ENCODE data around the gene ZNF576.
"Not testable (repeated sequence)": the region's sequence is repeated elsewhere in the genome, so short reads cannot be mapped to it uniquely, and the experiment has no call there.

Gene ZNF576

GRCh38 chr19:43628646-43629326 lies 32.4 kb downstream of the ZNF576 start:
- no peak for DNase-seq

GRCh38 chr19:43631491-43631890 lies 35.1 kb downstream of the ZNF576 start:
- no peak for DNase-seq

- no peak for DNase-seq
Observed at GRCh38 chr19:43633520-43633919, 37.1 kb downstream of the ZNF576 start.

DNA sequence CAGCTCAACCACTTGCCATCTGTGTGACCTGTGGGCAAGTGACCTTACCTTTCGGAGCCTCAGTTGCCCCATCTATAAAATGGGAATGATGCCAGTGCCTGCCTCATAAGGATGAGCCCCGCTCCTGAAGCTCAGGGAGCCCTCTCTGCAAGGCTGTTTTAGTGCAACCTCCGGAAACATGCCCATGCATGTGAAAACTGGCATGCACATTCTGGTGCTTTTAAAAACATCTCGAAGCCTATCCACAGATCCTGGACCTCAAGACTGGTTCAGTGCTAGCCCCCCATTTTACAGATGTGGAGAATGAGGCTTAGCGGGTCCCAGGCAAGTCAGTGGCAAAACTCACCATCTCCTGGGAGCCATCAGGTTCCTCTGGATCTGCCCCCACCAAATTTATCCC lies 37.7 kb downstream of the ZNF576 start:
- no peak for DNase-seq

DNA sequence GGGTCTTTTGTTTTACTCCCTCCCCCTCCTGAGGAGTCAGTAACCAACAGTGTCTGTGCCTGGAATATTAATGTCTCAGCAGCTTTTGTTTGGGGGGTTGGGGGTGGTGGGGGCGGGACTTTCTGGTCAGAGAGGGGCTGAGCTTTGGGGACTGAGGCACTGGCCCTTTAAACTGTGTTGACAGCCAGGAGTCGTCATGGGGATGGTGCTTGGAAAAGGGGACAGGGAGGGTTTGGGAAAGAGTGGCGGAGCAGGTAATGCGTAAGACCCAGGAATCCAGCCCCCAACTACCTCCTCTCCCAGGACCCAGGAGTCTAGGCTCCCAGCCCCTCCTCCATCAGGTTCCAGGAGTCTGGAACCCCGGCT lies 38.1 kb downstream of the ZNF576 start:
- DNase-seq, result no peak

GRCh38 chr19:43634872-43635560 lies 38.6 kb downstream of the ZNF576 start:
- no peak for DNase-seq

DNA sequence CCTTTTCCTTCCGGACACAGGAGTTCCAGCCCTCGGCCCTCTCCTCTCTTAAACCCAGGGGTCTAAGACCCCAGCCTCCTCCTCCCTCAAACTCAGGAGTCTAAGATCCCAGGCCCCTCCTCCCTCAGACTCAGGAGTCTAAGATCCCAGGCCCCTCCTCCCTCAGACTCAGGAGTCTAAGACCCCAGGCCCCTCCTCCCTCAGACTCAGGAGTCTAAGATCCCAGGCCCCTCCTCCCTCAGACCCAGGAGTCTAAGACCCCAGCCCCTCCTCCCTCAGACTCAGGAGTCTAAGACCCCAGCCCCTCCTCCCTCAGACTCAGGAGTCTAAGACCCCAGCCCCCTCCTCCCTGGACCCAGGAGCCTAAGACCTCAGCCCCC lies 39.2 kb downstream of the ZNF576 start:
- not testable (repeated sequence) for DNase-seq

- no peak for DNase-seq
Observed at GRCh38 chr19:43636121-43636683, 39.8 kb downstream of the ZNF576 start.

DNA sequence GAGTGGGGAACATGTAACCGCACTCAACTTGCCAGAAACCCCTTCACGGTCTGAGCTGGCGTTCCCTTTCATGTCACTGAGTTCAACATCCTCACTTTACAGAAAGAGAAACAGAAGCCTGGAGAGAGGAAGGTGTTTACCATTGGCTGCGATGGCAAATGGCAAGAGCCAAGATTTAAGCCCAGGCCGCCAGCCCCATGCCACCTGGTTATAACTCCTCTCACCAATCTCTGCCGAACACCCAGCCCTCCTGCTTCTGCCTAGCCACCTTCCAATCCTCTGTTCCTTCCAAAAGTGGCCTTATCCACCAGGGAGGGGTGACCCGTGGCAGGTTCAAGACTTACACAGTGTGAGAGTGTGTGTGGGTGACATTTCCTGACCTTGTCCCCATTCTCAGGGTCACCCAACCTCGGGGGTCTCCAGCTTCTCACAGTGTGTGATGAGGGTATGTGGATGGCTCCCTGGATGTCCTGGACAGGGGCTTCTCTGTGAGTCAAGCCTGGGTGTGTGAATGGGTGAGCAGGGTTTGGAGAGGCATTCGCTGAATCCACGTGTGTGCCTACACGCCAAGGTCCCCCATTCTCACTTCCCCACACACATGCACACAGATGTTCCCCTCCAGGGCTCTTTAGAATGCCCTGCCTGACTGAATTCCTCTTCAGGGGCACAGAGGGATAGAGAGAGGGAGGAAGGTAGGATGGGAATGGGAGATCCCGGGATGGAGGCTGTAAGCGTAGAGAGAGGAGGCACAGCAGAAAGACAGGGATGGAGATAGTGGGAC lies 42.0 kb downstream of the ZNF576 start:
- no peak for DNase-seq

- no peak for DNase-seq
Observed at GRCh38 chr19:43638995-43639518, 42.7 kb downstream of the ZNF576 start.

DNA sequence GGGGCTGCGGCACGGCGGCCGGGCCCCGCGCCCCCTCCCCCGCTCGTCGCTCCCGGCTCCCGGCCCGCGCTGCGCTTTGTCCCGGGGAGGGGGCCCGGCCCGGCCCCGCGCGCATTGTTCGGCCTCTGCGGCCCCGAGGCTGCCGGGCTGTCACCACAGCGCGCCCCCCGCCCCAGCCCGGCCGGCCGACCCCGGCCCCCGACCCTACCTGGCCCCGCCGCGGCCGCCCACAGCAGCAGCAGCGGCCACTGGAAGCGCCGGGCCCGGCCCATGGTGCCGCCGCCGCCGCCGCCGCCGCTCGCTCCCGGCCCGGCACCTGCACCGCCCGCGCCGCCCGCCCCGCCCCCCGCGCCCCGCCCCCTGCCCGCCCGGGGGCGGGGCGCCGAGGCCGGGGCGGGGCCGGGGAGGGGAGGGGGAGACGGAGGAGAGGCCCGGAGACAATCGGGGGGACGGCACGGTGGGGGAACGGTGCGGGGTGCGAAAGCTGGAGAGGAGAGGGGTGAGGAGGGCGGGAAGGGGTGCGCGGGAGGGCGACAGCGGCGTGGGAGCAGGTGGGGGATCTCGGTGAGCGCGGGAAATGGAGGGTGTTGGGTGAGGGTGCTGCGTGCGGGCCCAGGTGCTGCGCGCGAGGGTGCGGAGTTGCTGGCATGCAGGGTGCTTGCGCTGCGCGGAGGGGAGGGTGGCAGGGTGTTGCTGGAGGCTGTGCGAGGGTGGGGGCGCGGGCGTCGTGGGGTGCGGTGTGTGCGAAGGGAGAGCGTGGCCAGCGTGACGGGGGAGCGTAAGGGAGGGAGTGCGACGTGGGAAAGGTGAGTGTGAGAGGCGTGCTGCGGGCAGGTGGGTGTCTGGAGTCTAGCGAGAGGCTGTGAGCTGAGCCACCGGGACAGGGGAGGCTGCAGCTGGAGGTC lies 43.4 kb downstream of the ZNF576 start, which contains the start of gene CADM4:
TSS of gene CADM4 (minus strand) at position 332 of the 905 bp plus-strand sequence. CDS start at position 272, 60 bp downstream.
- DNase-seq, result peak; percentile 46

DNA sequence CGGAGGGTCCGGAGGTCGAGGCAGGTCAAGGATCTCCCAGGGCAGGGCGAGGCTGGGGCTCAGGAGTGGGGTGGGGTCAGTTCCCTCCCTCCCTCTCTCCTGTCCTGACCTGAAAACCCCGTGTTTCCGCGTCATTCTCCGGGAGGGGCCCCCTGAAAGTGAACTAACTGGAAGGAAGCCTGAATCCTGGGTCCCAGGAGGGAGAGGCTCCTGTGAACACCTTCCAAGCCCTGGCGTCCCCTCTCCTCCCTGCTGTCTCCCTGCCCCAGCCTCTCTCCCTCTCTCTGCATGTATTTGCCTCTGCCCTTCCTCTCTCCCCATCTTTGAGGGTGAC lies 44.0 kb downstream of the ZNF576 start:
- no peak for DNase-seq

GRCh38 chr19:43641333-43641732 lies 44.9 kb downstream of the ZNF576 start:
- no peak for DNase-seq

- DNase-seq, result no peak
Observed at GRCh38 chr19:43642531-43642930, 46.1 kb downstream of the ZNF576 start.

DNA sequence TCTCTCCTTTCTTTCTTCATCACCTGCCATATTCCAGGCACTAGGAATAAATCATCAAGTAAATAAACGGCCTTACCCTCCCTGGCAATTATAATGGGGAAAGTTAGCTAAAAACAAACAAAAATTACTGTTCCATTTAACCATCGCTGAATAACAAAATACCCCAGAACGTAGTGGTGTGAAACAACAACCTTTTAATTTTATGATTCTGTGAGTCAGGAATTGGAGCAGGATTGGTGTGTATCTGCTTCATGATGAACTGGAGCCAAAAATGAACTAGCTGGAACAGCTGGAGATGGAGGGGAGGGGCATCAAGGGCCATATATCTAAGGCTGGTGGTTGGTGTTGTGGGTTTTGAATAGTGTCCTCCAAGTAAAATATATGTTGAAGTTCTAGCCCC lies 46.9 kb downstream of the ZNF576 start:
- no peak for DNase-seq

GRCh38 chr19:43644181-43644580 lies 47.8 kb downstream of the ZNF576 start:
- DNase-seq, result no peak

GRCh38 chr19:43648633-43649032 lies 52.2 kb downstream of the ZNF576 start:
- no peak for DNase-seq

DNA sequence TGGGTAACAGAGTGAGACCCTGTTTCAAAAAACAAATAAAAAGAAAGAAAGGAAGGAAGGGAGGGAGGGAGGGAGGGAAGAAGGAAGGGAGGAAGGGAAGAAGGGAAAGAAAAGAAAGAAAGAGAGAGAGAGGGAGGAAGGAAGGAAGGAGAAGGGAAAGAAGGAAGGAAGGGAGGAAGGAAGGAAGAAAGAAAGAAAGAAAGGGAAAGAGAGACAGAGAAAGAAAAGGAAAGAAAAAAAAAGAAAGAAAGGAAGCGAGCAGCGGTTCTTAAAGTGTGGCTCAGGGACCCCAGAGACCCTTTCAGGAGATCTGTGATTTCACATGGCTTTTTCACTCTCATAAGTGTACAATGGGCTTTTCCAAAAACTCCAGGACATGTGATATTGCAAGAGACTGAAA lies 53.1 kb downstream of the ZNF576 start:
- no peak for DNase-seq

DNA sequence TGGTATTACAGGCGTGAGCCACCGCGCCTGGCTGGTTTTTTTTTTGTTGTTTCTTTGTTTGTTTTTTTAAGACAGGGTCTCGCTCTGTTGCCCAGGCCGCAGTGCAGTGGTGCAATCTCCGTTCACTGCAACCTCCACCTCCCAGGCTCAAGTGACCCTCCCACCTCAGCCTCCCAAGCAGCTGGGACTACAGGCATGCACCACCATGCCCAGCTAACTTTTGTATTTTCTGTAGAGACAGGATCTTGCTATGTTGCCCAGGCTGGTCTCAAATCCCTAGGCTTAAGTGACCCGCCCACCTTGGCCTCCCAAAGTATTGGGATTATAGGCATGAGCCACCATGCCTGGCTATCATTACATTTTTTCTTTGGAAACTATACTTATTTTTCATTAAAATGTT lies 53.9 kb downstream of the ZNF576 start:
- not testable (repeated sequence) for DNase-seq
